SK-N-SH treated with all-trans-retinoic acid at 6 μM for 48 hours (cell line): ENCODE results near the gene CHST2.

ENCODE experiments used
- ATAC-seq: fragments of 200-7000 bp; cut with Tn5 transposase; 3 replicates; pipeline ENCODE4 v1.9.1; 2020; ENCODE audit warnings: mild to moderate bottlenecking, moderate library complexity
- ARNTL ChIP-seq: fragments of 450-650 bp; formaldehyde crosslinking; IDR thresholded peaks from 2 replicates; pipeline ENCODE4 v1.5.0; 2020; ENCODE audit warnings: low read depth, mild to moderate bottlenecking, moderate library complexity, borderline replicate concordance
- BACH2 ChIP-seq: fragments of 250-450 bp; sonication (Bioruptor Pico); IDR thresholded peaks from 2 replicates; pipeline ENCODE4 v1.9.0; 2021; ENCODE audit warnings: mild to moderate bottlenecking, borderline replicate concordance
- CREB5 ChIP-seq: fragments of 250-450 bp; sonication (Bioruptor Pico); IDR thresholded peaks from 2 replicates; pipeline ENCODE4 v1.5.1; 2020; ENCODE audit warnings: low read depth, mild to moderate bottlenecking, moderate library complexity
- CSDC2 ChIP-seq: fragments of 250-450 bp; sonication (Bioruptor Pico); IDR thresholded peaks from 2 replicates; pipeline ENCODE4 v1.5.0; 2020; ENCODE audit warnings: mild to moderate bottlenecking, moderate library complexity
- CSRNP3 ChIP-seq: fragments of 250-450 bp; sonication (Bioruptor Pico); IDR thresholded peaks from 2 replicates; pipeline ENCODE4 v1.5.1; 2021; ENCODE audit warnings: mild to moderate bottlenecking, moderate library complexity
- GLIS3 ChIP-seq: fragments of 250-450 bp; sonication (Bioruptor Pico); IDR thresholded peaks from 2 replicates; pipeline ENCODE4 v1.5.0; 2020; ENCODE audit warnings: mild to moderate bottlenecking, moderate library complexity
- ISL1 ChIP-seq: fragments of 250-450 bp; sonication (Bioruptor Pico); IDR thresholded peaks from 2 replicates; pipeline ENCODE4 v2.1.2; 2022; ENCODE audit warnings: mild to moderate bottlenecking, moderate library complexity
- OSR1 ChIP-seq: fragments of 250-450 bp; sonication (Bioruptor Pico); IDR thresholded peaks from 2 replicates; pipeline ENCODE4 v1.8.0; 2022; ENCODE audit warnings: moderate library complexity, mild to moderate bottlenecking, inconsistent platforms
- PATZ1 ChIP-seq: fragments of 250-450 bp; sonication (Bioruptor Pico); IDR thresholded peaks from 2 replicates; pipeline ENCODE4 v1.8.0; 2020; ENCODE audit warnings: mild to moderate bottlenecking, moderate library complexity, borderline replicate concordance
- POU6F1 ChIP-seq: fragments of 250-450 bp; sonication (Bioruptor Pico); IDR thresholded peaks from 2 replicates; pipeline ENCODE4 v1.8.0; 2021; ENCODE audit warnings: low read depth, mild to moderate bottlenecking, moderate library complexity, borderline replicate concordance
- PPARA ChIP-seq: fragments of 250-450 bp; sonication (Bioruptor Pico); IDR thresholded peaks from 2 replicates; pipeline ENCODE4 v1.5.0; 2020; ENCODE audit warnings: mild to moderate bottlenecking, borderline replicate concordance
- RARB ChIP-seq: fragments of 250-450 bp; sonication (Bioruptor Pico); IDR thresholded peaks from 2 replicates; pipeline ENCODE4 v1.8.0; 2021; ENCODE audit warnings: mild to moderate bottlenecking, moderate library complexity
- SNAI2 ChIP-seq: fragments of 250-450 bp; sonication (Bioruptor Pico); IDR thresholded peaks from 2 replicates; pipeline ENCODE4 v1.5.0; 2020; ENCODE audit warnings: mild to moderate bottlenecking, moderate library complexity
- TCF4 ChIP-seq: fragments of 250-450 bp; sonication (Bioruptor Pico); IDR thresholded peaks from 2 replicates; pipeline ENCODE4 v1.8.0; 2021; ENCODE audit warnings: mild to moderate bottlenecking, moderate library complexity, borderline replicate concordance
- TOX ChIP-seq: fragments of 250-450 bp; sonication (Bioruptor Pico); IDR thresholded peaks from 2 replicates; pipeline ENCODE4 v1.8.0; 2021; ENCODE audit warnings: mild to moderate bottlenecking, moderate library complexity, borderline replicate concordance
- TSHZ2 ChIP-seq: fragments of 250-450 bp; sonication (Bioruptor Pico); IDR thresholded peaks from 2 replicates; pipeline ENCODE4 v1.5.0; 2020; ENCODE audit warnings: mild to moderate bottlenecking, moderate library complexity
- ZFP3 ChIP-seq: fragments of 250-450 bp; sonication (Bioruptor Pico); IDR thresholded peaks from 2 replicates; pipeline ENCODE4 v1.5.0; 2020; ENCODE audit warnings: mild to moderate bottlenecking, moderate library complexity
- ZFP30 ChIP-seq: fragments of 450-650 bp; formaldehyde crosslinking; IDR thresholded peaks from 2 replicates; pipeline ENCODE4 v1.5.0; 2022; ENCODE audit warnings: mild to moderate bottlenecking, moderate library complexity
- ZNF565 ChIP-seq: fragments of 450-650 bp; formaldehyde crosslinking; conservative IDR thresholded peaks from 2 replicates; pipeline ENCODE4 v1.5.0; 2020; ENCODE audit warnings: low read depth, mild to moderate bottlenecking, moderate library complexity

Gene CHST2

GRCh38 chr3:143090976-143091837 lies 28.4 kb upstream of the CHST2 start:
- ATAC-seq, result no peak
- TF ChIP-seq PPARA (CRISPR knock-in tag) (no peak), RARB (CRISPR knock-in tag) (no peak), CSDC2 (CRISPR knock-in tag) (no peak), TCF4 (CRISPR knock-in tag) (no peak), PATZ1 (CRISPR knock-in tag) (no peak)

- ATAC-seq, result no peak
- TF ChIP-seq RARB (CRISPR knock-in tag) (no peak), PATZ1 (CRISPR knock-in tag) (no peak), TOX (CRISPR knock-in tag) (no peak), CSRNP3 (CRISPR knock-in tag) (no peak), ARNTL (no peak), POU6F1 (CRISPR knock-in tag) (no peak), GLIS3 (CRISPR knock-in tag) (no peak), TSHZ2 (CRISPR knock-in tag) (no peak), ZFP3 (no peak), CSDC2 (CRISPR knock-in tag) (no peak), ZNF565 (no peak), TCF4 (CRISPR knock-in tag) (no peak), PPARA (CRISPR knock-in tag) (no peak), SNAI2 (CRISPR knock-in tag) (no peak), BACH2 (CRISPR knock-in tag) (no peak), OSR1 (CRISPR knock-in tag) (no peak), CREB5 (no peak), ISL1 (CRISPR knock-in tag) (no peak), ZFP30 (CRISPR knock-in tag) (no peak)
Measured at GRCh38 chr3:143092191-143092590, 27.4 kb upstream of the CHST2 start.
